Right lobe of liver (tissue), 4 donors: ENCODE data around the gene CD248.

ENCODE experiments used
- CTCF ChIP-seq, 4 donors: fragments of 200-600 bp in 3 of 4; fragments of 450-650 bp in 1 of 4; IDR thresholded peaks; one replicate each; pipeline versions ENCODE4 v1.5.1 to v1.8.0; 2016 to 2022; ENCODE audit warnings: antibody characterized with exemption in 4 of 4, mild to moderate bottlenecking in 2 of 4
- POLR2A ChIP-seq: fragments of 450-650 bp; IDR thresholded peaks from one replicate; pipeline ENCODE4 v1.6.1; 2017; ENCODE audit warnings: antibody characterized with exemption, mild to moderate bottlenecking
- donor health status: DM: no; HTN: no; CAD: no.
- donor health status: DM: no; HTN: no; CAD: no.
- donor health status: DM: no; HTN: yes; CAD: no.

- TF ChIP-seq CTCF (IDR thresholded peaks at IDR 0.05) (no peak), POLR2A (no peak)
Measured at GRCh38 chr11:66337103-66337899, 20.5 kb upstream of the CD248 start.
